Erythroblast (primary cell): ENCODE measurements around the gene MAD1L1.

Source experiments
- GATA1 ChIP-seq: IDR thresholded peaks from 2 replicates; pipeline ENCODE4 v1.6.1; 2011; ENCODE audit warnings: low read depth, mild to moderate bottlenecking, control low read depth, low read length, moderate library complexity
- POLR2A ChIP-seq: IDR thresholded peaks from 2 replicates; pipeline ENCODE4 v1.6.1; 2011; ENCODE audit warnings: mild to moderate bottlenecking, low read length

GRCh38 chr7:1806354-1806753 is 426.4 kb downstream of the MAD1L1 start:
- TF ChIP-seq POLR2A (no peak), GATA1 (no peak)
